Measurements from ENCODE around the gene U2AF2.
A peak's percentile ranks its signal among the peaks of the same experiment; 100 is the strongest.

The U2AF2 gene

GRCh38 chr19:55670280-55671053 lies 15.6 kb downstream of the U2AF2 start:
- DNase-seq (ENCODE audit: low read depth), result peak; percentile 59
- TF ChIP-seq, protein P1, sequence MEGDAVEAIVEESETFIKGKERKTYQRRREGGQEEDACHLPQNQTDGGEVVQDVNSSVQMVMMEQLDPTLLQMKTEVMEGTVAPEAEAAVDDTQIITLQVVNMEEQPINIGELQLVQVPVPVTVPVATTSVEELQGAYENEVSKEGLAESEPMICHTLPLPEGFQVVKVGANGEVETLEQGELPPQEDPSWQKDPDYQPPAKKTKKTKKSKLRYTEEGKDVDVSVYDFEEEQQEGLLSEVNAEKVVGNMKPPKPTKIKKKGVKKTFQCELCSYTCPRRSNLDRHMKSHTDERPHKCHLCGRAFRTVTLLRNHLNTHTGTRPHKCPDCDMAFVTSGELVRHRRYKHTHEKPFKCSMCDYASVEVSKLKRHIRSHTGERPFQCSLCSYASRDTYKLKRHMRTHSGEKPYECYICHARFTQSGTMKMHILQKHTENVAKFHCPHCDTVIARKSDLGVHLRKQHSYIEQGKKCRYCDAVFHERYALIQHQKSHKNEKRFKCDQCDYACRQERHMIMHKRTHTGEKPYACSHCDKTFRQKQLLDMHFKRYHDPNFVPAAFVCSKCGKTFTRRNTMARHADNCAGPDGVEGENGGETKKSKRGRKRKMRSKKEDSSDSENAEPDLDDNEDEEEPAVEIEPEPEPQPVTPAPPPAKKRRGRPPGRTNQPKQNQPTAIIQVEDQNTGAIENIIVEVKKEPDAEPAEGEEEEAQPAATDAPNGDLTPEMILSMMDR (IDR thresholded peaks at IDR 0.05; ENCODE audit: insufficient read depth, low read depth, low read length, missing control alignments), result no peak
- no peak overlapping the region for H3K4me3 ChIP-seq (ENCODE audit: low read depth, low read length)

GRCh38 chr19:55671054-55671378 lies 16.2 kb downstream of the U2AF2 start:
- TF ChIP-seq, protein P1 (IDR thresholded peaks at IDR 0.05; ENCODE audit: insufficient read depth, low read depth, low read length, missing control alignments), result no peak
- no peak overlapping the region for H3K4me3 ChIP-seq (ENCODE audit: low read depth, low read length)
- no peak for DNase-seq (ENCODE audit: low read depth)

- no peak overlapping the region for H3K4me3 ChIP-seq (ENCODE audit: low read depth, low read length)
- TF ChIP-seq, protein P1 (IDR thresholded peaks at IDR 0.05; ENCODE audit: insufficient read depth, low read depth, low read length, missing control alignments), result no peak
- DNase-seq (ENCODE audit: low read depth), result no peak
These were observed 17.6 kb downstream of the U2AF2 start for GRCh38 chr19:55672418-55672817.

- TF ChIP-seq, protein P1 (IDR thresholded peaks at IDR 0.05; ENCODE audit: insufficient read depth, low read depth, low read length, missing control alignments), result no peak
- no peak for DNase-seq (ENCODE audit: low read depth)
- no peak overlapping the region for H3K4me3 ChIP-seq (ENCODE audit: low read depth, low read length)
These were observed 18.6 kb downstream of the U2AF2 start for GRCh38 chr19:55673465-55673864.

- TF ChIP-seq, protein P1 (IDR thresholded peaks at IDR 0.05; ENCODE audit: insufficient read depth, low read depth, low read length, missing control alignments), result no peak
- H3K4me3 ChIP-seq (ENCODE audit: low read depth, low read length), result no peak overlapping the region
- no peak for DNase-seq (ENCODE audit: low read depth)
These were observed 19.1 kb downstream of the U2AF2 start for GRCh38 chr19:55673889-55674288.

GRCh38 chr19:55674459-55674840 lies 19.6 kb downstream of the U2AF2 start:
- no peak for DNase-seq (ENCODE audit: low read depth)
- TF ChIP-seq, protein P1 (IDR thresholded peaks at IDR 0.05; ENCODE audit: insufficient read depth, low read depth, low read length, missing control alignments), result no peak
- H3K4me3 ChIP-seq (ENCODE audit: low read depth, low read length), result peak overlapping the region; percentile 33
